Loucy (cell line): ENCODE data around the gene LPGAT1.

ENCODE experiments used
- H2AFZ ChIP-seq: fragments of 200-600 bp; sonication (generic); 2 replicates; pipeline ENCODE4 v1.6.0; 2016; ENCODE audit warnings: antibody characterized with exemption, mild to moderate bottlenecking, low read length, moderate library complexity
- H3F3A ChIP-seq: fragments of 200-600 bp; 2 replicates; pipeline ENCODE4 v1.6.0; 2016; ENCODE audit warnings: antibody characterized with exemption, low read depth, mild to moderate bottlenecking
- H3K27me3 ChIP-seq: fragments of 200-600 bp; sonication (generic); 2 replicates; pipeline ENCODE4 v1.6.1; 2014; ENCODE audit warnings: low read length, mild to moderate bottlenecking; ENCODE audit not compliant: insufficient read depth, poor library complexity, severe bottlenecking
- H3K36me3 ChIP-seq: fragments of 200-600 bp; sonication (generic); 2 replicates; pipeline ENCODE4 v1.6.1; 2016; ENCODE audit warnings: low read length; ENCODE audit not compliant: insufficient read depth
- H3K4me1 ChIP-seq: fragments of 200-600 bp; sonication (generic); 2 replicates; pipeline ENCODE4 v1.5.1; 2014; ENCODE audit warnings: low read length, mild to moderate bottlenecking; ENCODE audit not compliant: insufficient read depth, poor library complexity, severe bottlenecking
- H3K4me2 ChIP-seq: fragments of 200-600 bp; sonication (generic); 2 replicates; pipeline ENCODE4 v1.6.0; 2014; ENCODE audit warnings: antibody characterized with exemption, low read length, low read depth, mild to moderate bottlenecking; ENCODE audit not compliant: poor library complexity, severe bottlenecking
- H3K4me3 ChIP-seq: fragments of 200-600 bp; sonication (generic); 2 replicates; pipeline ENCODE4 v1.5.1; 2014; ENCODE audit warnings: low read length, mild to moderate bottlenecking, mixed read lengths; ENCODE audit not compliant: poor library complexity, severe bottlenecking
- H3K79me2 ChIP-seq: fragments of 200-600 bp; sonication (generic); 2 replicates; pipeline ENCODE4 v1.6.1; 2014; ENCODE audit warnings: low read length; ENCODE audit not compliant: insufficient read depth
- H3K9ac ChIP-seq: fragments of 200-600 bp; sonication (generic); 2 replicates; pipeline ENCODE4 v1.6.0; 2014; ENCODE audit warnings: mild to moderate bottlenecking, low read depth, low read length, moderate library complexity; ENCODE audit not compliant: poor library complexity, severe bottlenecking
- H3K9me2 ChIP-seq: fragments of 200-600 bp; sonication (generic); replicated peaks from 2 replicates; pipeline ENCODE4 v1.6.1; 2016; ENCODE audit warnings: low read depth, low read length, mixed read lengths
- H3K9me3 ChIP-seq: fragments of 200-600 bp; sonication (generic); 2 replicates; pipeline ENCODE4 v1.6.1; 2014; ENCODE audit warnings: mild to moderate bottlenecking, antibody characterized with exemption, low read length, low read depth; ENCODE audit not compliant: insufficient read depth
- H4K20me1 ChIP-seq: fragments of 200-600 bp; sonication (generic); 2 replicates; pipeline ENCODE4 v1.6.0; 2014; ENCODE audit warnings: antibody characterized with exemption, low read length, mild to moderate bottlenecking; ENCODE audit not compliant: insufficient read depth, poor library complexity, severe bottlenecking
- CTCF ChIP-seq: fragments of 200-600 bp; sonication (generic); conservative IDR thresholded peaks from 2 replicates; pipeline ENCODE4 v1.5.1; 2014; ENCODE audit warnings: mild to moderate bottlenecking, antibody characterized with exemption, low read length
- EZH2phosphoT487 ChIP-seq: fragments of 200-600 bp; IDR thresholded peaks from 2 replicates; pipeline ENCODE4 v1.6.1; 2018; ENCODE audit warnings: antibody characterized with exemption, mild to moderate bottlenecking, moderate library complexity, borderline replicate concordance

LPGAT1 gene

GRCh38 chr1:211705467-211706091, 125.0 kb downstream of the LPGAT1 start:
- no peaks in the 10 kb centered on the region for H3F3A ChIP-seq
- no peaks in the 10 kb centered on the region for H3K9me2 ChIP-seq
- no peaks in the 10 kb centered on the region for H3K27me3 ChIP-seq
- H3K79me2 ChIP-seq: no peaks in the 10 kb centered on the region
- no peak overlapping the region for H3K4me3 ChIP-seq
- no peaks in the 10 kb centered on the region for H4K20me1 ChIP-seq
- no peak overlapping the region for H2AFZ ChIP-seq
- H3K36me3 ChIP-seq: no peaks in the 10 kb centered on the region
- no peak overlapping the region for H3K4me2 ChIP-seq
- no peaks in the 10 kb centered on the region for H3K4me1 ChIP-seq
- no peaks in the 10 kb centered on the region for H3K9me3 ChIP-seq
- no peak overlapping the region for H3K9ac ChIP-seq
- TF ChIP-seq EZH2phosphoT487 (no peak), CTCF (no peak)

GRCh38 chr1:211704543-211704942, 126.0 kb downstream of the LPGAT1 start:
- H3K4me1 ChIP-seq: no peaks in the 10 kb centered on the region
- H3F3A ChIP-seq: no peaks in the 10 kb centered on the region
- no peak overlapping the region for H3K4me2 ChIP-seq
- H3K27me3 ChIP-seq: no peaks in the 10 kb centered on the region
- no peaks in the 10 kb centered on the region for H3K36me3 ChIP-seq
- H2AFZ ChIP-seq: no peak overlapping the region
- no peak overlapping the region for H3K9ac ChIP-seq
- H4K20me1 ChIP-seq: no peaks in the 10 kb centered on the region
- no peak overlapping the region for H3K4me3 ChIP-seq
- TF ChIP-seq CTCF (no peak), EZH2phosphoT487 (no peak)
- no peaks in the 10 kb centered on the region for H3K9me3 ChIP-seq
- no peaks in the 10 kb centered on the region for H3K9me2 ChIP-seq
- no peaks in the 10 kb centered on the region for H3K79me2 ChIP-seq

GRCh38 chr1:211703812-211704537, 126.6 kb downstream of the LPGAT1 start:
- no peaks in the 10 kb centered on the region for H4K20me1 ChIP-seq
- TF ChIP-seq CTCF (no peak), EZH2phosphoT487 (no peak)
- H3K4me1 ChIP-seq: no peaks in the 10 kb centered on the region
- H3K4me2 ChIP-seq: no peak overlapping the region
- no peak overlapping the region for H3K9ac ChIP-seq
- no peaks in the 10 kb centered on the region for H3K9me2 ChIP-seq
- H3K9me3 ChIP-seq: no peaks in the 10 kb centered on the region
- H3K79me2 ChIP-seq: no peaks in the 10 kb centered on the region
- H3F3A ChIP-seq: no peaks in the 10 kb centered on the region
- H3K4me3 ChIP-seq: no peak overlapping the region
- no peak overlapping the region for H2AFZ ChIP-seq
- no peaks in the 10 kb centered on the region for H3K36me3 ChIP-seq
- H3K27me3 ChIP-seq: no peaks in the 10 kb centered on the region
